ENCODE results near the gene TMEM181.

Gene TMEM181

DNA sequence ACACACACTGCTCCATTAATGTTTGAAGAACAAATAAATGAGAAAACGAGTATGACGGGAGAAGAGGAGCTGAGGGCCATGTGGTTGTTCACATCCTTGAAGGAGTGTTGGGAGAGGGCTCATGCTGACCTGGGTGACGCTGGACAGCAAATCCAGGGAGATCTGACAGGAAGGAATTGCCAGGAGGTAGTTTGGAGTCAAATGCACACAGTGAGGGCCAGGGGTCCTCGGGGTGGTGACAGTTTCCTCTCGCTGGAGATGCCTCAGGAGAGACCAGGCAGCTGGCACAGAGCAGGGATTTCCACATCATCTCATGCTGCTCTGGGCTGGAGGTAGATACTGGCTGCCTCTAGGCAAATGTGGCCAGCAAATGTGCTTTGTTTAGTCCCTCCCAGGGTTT lies 2.0 kb upstream of the TMEM181 start:
- TF ChIP-seq, protein P1, sequence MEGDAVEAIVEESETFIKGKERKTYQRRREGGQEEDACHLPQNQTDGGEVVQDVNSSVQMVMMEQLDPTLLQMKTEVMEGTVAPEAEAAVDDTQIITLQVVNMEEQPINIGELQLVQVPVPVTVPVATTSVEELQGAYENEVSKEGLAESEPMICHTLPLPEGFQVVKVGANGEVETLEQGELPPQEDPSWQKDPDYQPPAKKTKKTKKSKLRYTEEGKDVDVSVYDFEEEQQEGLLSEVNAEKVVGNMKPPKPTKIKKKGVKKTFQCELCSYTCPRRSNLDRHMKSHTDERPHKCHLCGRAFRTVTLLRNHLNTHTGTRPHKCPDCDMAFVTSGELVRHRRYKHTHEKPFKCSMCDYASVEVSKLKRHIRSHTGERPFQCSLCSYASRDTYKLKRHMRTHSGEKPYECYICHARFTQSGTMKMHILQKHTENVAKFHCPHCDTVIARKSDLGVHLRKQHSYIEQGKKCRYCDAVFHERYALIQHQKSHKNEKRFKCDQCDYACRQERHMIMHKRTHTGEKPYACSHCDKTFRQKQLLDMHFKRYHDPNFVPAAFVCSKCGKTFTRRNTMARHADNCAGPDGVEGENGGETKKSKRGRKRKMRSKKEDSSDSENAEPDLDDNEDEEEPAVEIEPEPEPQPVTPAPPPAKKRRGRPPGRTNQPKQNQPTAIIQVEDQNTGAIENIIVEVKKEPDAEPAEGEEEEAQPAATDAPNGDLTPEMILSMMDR (IDR thresholded peaks at IDR 0.05; ENCODE audit: low read depth, low read length): no peak
- no peak overlapping the region for H3K4me3 ChIP-seq (ENCODE audit: low read depth, low read length)

DNA sequence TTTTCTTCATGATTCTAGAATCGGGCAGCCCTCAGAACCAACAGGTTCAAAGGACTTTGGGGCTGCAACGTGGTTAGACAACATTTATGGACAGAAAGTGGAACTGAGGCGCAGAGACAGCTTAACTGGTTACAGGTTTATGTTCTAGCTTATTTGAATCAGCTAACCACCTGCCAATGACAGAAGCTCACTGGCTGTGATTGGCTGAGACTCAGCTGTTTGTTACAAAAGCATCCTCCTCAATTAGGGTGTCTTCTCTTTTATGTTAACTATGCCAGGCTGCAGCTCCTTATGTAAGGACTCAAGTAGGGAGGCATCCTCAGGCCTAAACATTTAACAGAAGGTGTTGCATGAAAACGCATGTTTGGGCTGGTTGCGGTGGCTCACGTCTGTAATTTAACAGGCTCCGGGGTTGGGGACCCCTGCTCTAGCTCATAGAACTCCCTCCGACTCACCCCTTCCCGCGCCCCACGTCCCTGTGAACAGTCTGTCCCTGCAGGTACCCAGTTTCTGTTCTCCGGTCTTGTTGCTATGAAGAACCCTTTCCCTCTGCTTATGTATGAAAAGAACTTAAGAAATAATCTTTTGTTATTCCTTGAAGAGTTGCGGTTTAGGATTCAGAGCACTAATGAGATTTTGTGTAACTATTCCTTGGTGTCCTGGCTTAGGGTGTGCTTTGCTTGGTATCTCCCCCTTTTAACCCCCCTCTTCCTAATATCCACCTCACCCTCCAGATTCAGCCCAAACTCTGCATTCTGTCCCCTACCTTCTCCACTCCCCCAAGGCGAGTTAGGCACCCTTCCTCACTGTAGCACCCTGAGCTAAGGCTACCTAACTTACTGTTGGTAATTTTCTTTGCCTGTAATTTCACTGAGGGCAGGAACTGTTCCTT lies 1.2 kb upstream of the TMEM181 start:
- no peak overlapping the region for H3K4me3 ChIP-seq (ENCODE audit: low read depth, low read length)
- TF ChIP-seq, protein P1 (IDR thresholded peaks at IDR 0.05; ENCODE audit: low read depth, low read length): no peak

DNA sequence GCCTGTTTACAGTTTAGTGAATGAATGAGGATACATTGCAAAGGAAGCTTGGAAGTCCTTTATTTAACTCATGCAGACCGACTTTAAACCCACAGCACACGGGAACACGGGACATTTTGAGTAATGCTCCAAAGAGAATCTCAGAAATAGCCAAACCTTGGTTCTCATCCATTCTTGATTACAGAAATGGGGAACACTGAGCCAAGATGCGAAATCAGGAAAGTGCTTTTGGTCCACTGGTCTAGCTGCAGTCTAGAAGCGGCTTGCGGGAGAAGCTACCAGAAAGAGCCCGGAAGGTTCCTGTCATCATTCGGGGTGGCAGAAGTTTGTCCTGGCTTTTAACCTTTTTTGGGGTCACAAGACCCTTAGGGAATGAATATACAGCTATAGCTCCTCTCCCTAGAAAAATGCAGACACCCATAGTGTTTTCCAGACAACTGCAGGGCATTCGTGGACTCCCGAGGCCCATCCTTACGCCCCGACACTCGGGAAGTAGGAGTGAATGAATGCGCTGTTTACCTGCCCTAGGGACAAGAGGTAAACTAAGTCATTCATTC lies 475 bp upstream of the TMEM181 start:
- peak overlapping the region; percentile 86 for H3K4me3 ChIP-seq (ENCODE audit: low read depth, low read length)
- TF ChIP-seq, protein P1 (IDR thresholded peaks at IDR 0.05; ENCODE audit: low read depth, low read length): no peak

DNA sequence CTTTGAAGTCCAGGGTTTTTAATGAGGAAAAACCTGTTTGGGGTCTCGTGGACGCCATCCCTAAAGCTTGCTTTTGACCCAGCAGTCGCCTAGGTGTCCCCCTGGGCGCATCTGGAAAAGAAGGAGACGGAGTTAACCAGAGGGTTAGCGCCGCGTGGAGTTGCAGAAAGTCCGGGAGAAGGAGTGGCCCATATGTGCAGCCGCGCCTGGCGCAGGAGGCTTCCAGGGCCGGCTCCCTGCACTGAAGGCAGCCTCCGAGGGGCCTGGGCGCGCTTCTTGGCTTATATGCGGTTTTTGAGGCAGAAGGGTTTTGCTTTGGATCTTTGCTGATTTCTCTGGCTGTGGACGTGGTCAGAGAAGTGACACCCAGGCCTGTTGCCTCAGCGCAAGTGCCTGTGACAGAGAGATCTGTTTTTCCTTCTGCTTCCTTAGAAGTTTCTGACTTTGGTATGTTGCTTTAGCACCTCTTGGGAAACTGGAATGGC lies 987 bp downstream of the TMEM181 start:
- peak overlapping the region; percentile 86 for H3K4me3 ChIP-seq (ENCODE audit: low read depth, low read length)
- TF ChIP-seq, protein P1 (IDR thresholded peaks at IDR 0.05; ENCODE audit: low read depth, low read length): no peak

DNA sequence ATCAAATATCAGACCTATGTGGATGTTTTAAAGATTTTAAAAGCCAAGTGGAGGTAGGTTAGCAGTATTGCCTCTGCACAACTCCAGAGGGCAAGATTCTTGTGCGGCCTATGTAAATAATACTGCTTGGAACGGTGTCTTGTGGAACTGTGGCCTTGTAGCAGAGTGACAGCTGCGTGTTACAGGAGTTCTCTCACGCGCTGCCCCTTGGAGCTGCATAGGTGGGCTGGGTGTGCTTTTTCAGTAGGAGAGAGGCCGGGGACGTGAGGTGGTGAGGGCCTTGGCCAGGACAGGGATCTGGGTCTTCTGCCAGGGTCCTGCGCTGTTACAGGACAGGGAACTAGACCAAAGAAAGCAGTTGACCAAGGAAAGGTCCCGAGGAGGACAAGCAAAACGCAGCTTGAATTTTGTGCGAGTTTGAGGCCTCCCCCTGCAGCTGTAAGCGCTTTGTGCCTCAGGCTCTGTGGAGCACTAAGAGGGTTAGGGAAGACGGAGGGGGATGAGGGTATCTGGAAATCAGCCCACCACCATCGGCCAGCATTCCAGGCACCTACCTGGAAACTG lies 1.5 kb downstream of the TMEM181 start:
- TF ChIP-seq, protein P1 (IDR thresholded peaks at IDR 0.05; ENCODE audit: low read depth, low read length): no peak
- peak overlapping the region; percentile 86 for H3K4me3 ChIP-seq (ENCODE audit: low read depth, low read length)

DNA sequence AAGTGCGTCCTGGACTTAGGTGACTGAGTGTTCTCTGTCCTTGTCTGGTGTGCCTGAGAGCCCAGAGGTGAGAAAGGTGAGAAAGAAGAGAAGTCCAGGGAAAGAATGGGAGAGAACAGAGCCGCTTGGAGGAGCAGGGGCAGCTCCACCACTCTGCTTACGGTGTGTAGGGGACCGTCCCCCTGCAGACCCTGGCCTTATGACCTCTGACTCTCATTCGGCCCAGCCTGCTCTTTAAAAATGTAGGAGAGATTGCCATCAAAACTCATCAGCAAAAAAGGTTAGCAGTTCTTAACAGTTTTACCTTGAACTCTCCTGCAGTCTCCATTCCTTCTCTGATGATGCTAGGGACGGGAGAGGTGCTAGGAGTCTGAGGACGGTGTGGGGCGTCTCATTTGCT lies 2.0 kb downstream of the TMEM181 start:
- TF ChIP-seq, protein P1 (IDR thresholded peaks at IDR 0.05; ENCODE audit: low read depth, low read length): no peak
- H3K4me3 ChIP-seq (ENCODE audit: low read depth, low read length): no peak overlapping the region

All from WI38 (cell line).